ENCODE measurements around the gene NRXN3. TPM values are rescaled to one million over a fixed set of nuclear protein-coding genes. Genes with fewer than 3 reads are reported as not detected.

NRXN3 gene
- polyA plus RNA-seq, 1 of the 3 experiments (the other 2 are of a cell fraction) = 1.6 TPM

GRCh38 chr14:78313499-78313898, 143.3 kb downstream of the NRXN3 start:
- Histone ChIP-seq H3K79me2 (ENCODE audit: insufficient read depth) (no peaks in the 10 kb centered on the region), H3K9ac (no peak overlapping the region), H3K4me3 (ENCODE audit: low read depth in 2 of 2, low read length in 1 of 2) (no peak overlapping the region), H3K4me2 (no peak overlapping the region), H3K27ac (ENCODE audit: low read depth in 2 of 2, low read length in 1 of 2) (no peak overlapping the region; a peak in 1 of 4 replicates), H3K27me3 (ENCODE audit: insufficient read depth) (no peaks in the 10 kb centered on the region), H4K20me1 (ENCODE audit: insufficient read depth) (no peaks in the 10 kb centered on the region), H3K36me3 (replicated peaks in 1 of 2; ENCODE audit: control insufficient read depth in 1 of 2, insufficient read depth in 2 of 2, low read length in 1 of 2) (no peaks in the 10 kb centered on the region), H3K9me3 (0 out of 2 replicates have a peak, but pooled peaks cover 3% of the 10 kb centered on the region), H2AFZ (ENCODE audit: low read depth) (no peak overlapping the region), H3K9me2 (no peaks in the 10 kb centered on the region), H3F3A (replicated peaks; ENCODE audit: insufficient read depth) (no peaks in the 10 kb centered on the region), H3K4me1 (ENCODE audit: control insufficient read depth in 1 of 2, insufficient read depth in 2 of 2, low read depth in 1 of 2, low read length in 1 of 2) (no peaks in the 10 kb centered on the region)
- CTCF ChIA-PET = interaction anchor here (0.7 to 1.0 kb wide), 2 partner anchors 8 to 11 kb away, joined by 3 read pairs; no protein-coding TSS in a partner anchor
- POLR2A ChIA-PET = no interaction called here
- TF ChIP-seq SMC3 (IDR thresholded peaks at IDR 0.05; ENCODE audit: low read depth, low read length) = no peak
- TF ChIP-seq GATA2 (CRISPR knock-in tag; IDR thresholded peaks at IDR 0.05) = no peak
- no peak for TF ChIP-seq GABPA (IDR thresholded peaks at IDR 0.05; ENCODE audit: low read depth)
- TF ChIP-seq NRF1 (IDR thresholded peaks at IDR 0.05; ENCODE audit: low read depth, low read length) = no peak
- no peak for TF ChIP-seq RCOR1 (IDR thresholded peaks at IDR 0.05; ENCODE audit: low read length)
- no peak for TF ChIP-seq FOSL2 (IDR thresholded peaks at IDR 0.05; ENCODE audit: borderline replicate concordance, low read depth)
- TF ChIP-seq FOXJ3 (CRISPR knock-in tag; IDR thresholded peaks at IDR 0.05) = no peak
- no peak for TF ChIP-seq POLR2AphosphoS5 (IDR thresholded peaks at IDR 0.05; ENCODE audit: low read depth, low read length)
- TF ChIP-seq, protein P1, sequence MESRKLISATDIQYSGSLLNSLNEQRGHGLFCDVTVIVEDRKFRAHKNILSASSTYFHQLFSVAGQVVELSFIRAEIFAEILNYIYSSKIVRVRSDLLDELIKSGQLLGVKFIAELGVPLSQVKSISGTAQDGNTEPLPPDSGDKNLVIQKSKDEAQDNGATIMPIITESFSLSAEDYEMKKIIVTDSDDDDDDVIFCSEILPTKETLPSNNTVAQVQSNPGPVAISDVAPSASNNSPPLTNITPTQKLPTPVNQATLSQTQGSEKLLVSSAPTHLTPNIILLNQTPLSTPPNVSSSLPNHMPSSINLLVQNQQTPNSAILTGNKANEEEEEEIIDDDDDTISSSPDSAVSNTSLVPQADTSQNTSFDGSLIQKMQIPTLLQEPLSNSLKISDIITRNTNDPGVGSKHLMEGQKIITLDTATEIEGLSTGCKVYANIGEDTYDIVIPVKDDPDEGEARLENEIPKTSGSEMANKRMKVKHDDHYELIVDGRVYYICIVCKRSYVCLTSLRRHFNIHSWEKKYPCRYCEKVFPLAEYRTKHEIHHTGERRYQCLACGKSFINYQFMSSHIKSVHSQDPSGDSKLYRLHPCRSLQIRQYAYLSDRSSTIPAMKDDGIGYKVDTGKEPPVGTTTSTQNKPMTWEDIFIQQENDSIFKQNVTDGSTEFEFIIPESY (IDR thresholded peaks at IDR 0.05; ENCODE audit: borderline replicate concordance, low read depth) = no peak
- no peak for TF ChIP-seq MAX (IDR thresholded peaks at IDR 0.05; ENCODE audit: low read depth)
- no peak for TF ChIP-seq CHD2 (IDR thresholded peaks at IDR 0.05; ENCODE audit: low read length, partially characterized antibody)
- TF ChIP-seq TEAD4 (IDR thresholded peaks at IDR 0.05; ENCODE audit: borderline replicate concordance, insufficient read depth) = no peak
- TF ChIP-seq PBX3 (IDR thresholded peaks at IDR 0.05) = no peak
- no peak for TF ChIP-seq YY1 (IDR thresholded peaks at IDR 0.05; ENCODE audit: low read depth)
- TF ChIP-seq, protein P2, sequence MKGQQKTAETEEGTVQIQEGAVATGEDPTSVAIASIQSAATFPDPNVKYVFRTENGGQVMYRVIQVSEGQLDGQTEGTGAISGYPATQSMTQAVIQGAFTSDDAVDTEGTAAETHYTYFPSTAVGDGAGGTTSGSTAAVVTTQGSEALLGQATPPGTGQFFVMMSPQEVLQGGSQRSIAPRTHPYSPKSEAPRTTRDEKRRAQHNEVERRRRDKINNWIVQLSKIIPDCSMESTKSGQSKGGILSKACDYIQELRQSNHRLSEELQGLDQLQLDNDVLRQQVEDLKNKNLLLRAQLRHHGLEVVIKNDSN (IDR thresholded peaks at IDR 0.05; ENCODE audit: borderline replicate concordance, low read depth) = no peak
- no peak for TF ChIP-seq RXRA (IDR thresholded peaks at IDR 0.05; ENCODE audit: borderline replicate concordance, low read depth)
- no peak for TF ChIP-seq RFX5 (IDR thresholded peaks at IDR 0.05; ENCODE audit: low read length)
- no peak for TF ChIP-seq JUND (IDR thresholded peaks at IDR 0.05)
- TF ChIP-seq ELF1 (IDR thresholded peaks at IDR 0.05) = no peak
- no peak for TF ChIP-seq SIN3A (IDR thresholded peaks at IDR 0.05; ENCODE audit: borderline replicate concordance, low read depth, low read length)
- WGBS (ENCODE audit: low lambda C conversion rate) = 22% methylated on average over 3 of the region's 3 CpGs
- DNase-seq = no peak

Measured in SK-N-SH (cell line).